ENCODE data around the gene MEIS1.

The MEIS1 gene

GRCh38 chr2:66455490-66455889, 20.6 kb downstream of the MEIS1 start:
- DNase-seq = no peak
- no peaks in the 10 kb centered on the region for H4K20me1 ChIP-seq (ENCODE audit: insufficient read depth, low read length)
- H3K27me3 ChIP-seq (replicated peaks; ENCODE audit: insufficient read depth, low read length) = no peaks in the 10 kb centered on the region
- H3K36me3 ChIP-seq (replicated peaks; ENCODE audit: insufficient read depth, low read length) = no peaks in the 10 kb centered on the region
- no peak overlapping the region for H3K27ac ChIP-seq (ENCODE audit: low read length)
- H3K4me2 ChIP-seq (ENCODE audit: low read depth, low read length) = no peak overlapping the region
- H3K9ac ChIP-seq (ENCODE audit: low read length) = no peak overlapping the region
- no peaks in the 10 kb centered on the region for H3K9me3 ChIP-seq (replicated peaks; ENCODE audit: insufficient read depth, low read length)
- no peak overlapping the region for H3K4me3 ChIP-seq (ENCODE audit: low read length)
- no peak overlapping the region for H2AFZ ChIP-seq (ENCODE audit: low read length)
- peaks cover 58% of the 10 kb centered on the region for H3K79me2 ChIP-seq (ENCODE audit: low read length)
- H3K4me1 ChIP-seq (ENCODE audit: low read length) = no peaks in the 10 kb centered on the region
- no peaks in the 10 kb centered on the region for H3F3A ChIP-seq (ENCODE audit: insufficient read depth, low read length)
- H3K9me2 ChIP-seq (replicated peaks; ENCODE audit: insufficient read depth, low read length) = no peaks in the 10 kb centered on the region
- TF ChIP-seq EZH2 (optimal IDR thresholded peaks at IDR 0.05; ENCODE audit: low read depth, low read length) = no peak
- TF ChIP-seq EZH2phosphoT487 (IDR thresholded peaks at IDR 0.05; ENCODE audit: low read length) = no peak
- TF ChIP-seq CTCF (IDR thresholded peaks at IDR 0.05; ENCODE audit: low read length) = no peak

- H3K27ac ChIP-seq (ENCODE audit: low read length) = no peak overlapping the region
- no peaks in the 10 kb centered on the region for H3K9me2 ChIP-seq (replicated peaks; ENCODE audit: insufficient read depth, low read length)
- no peak overlapping the region for H2AFZ ChIP-seq (ENCODE audit: low read length)
- H3K4me1 ChIP-seq (ENCODE audit: low read length) = no peaks in the 10 kb centered on the region
- H3K4me3 ChIP-seq (ENCODE audit: low read length) = no peak overlapping the region
- no peaks in the 10 kb centered on the region for H3F3A ChIP-seq (ENCODE audit: insufficient read depth, low read length)
- H3K4me2 ChIP-seq (ENCODE audit: low read depth, low read length) = no peak overlapping the region
- TF ChIP-seq EZH2phosphoT487 (IDR thresholded peaks at IDR 0.05; ENCODE audit: low read length) (no peak), CTCF (IDR thresholded peaks at IDR 0.05; ENCODE audit: low read length) (no peak), EZH2 (optimal IDR thresholded peaks at IDR 0.05; ENCODE audit: low read depth, low read length) (no peak)
- H4K20me1 ChIP-seq (ENCODE audit: insufficient read depth, low read length) = no peaks in the 10 kb centered on the region
- H3K9me3 ChIP-seq (replicated peaks; ENCODE audit: insufficient read depth, low read length) = no peaks in the 10 kb centered on the region
- peaks cover 49% of the 10 kb centered on the region for H3K79me2 ChIP-seq (ENCODE audit: low read length)
- no peaks in the 10 kb centered on the region for H3K27me3 ChIP-seq (replicated peaks; ENCODE audit: insufficient read depth, low read length)
- H3K9ac ChIP-seq (ENCODE audit: low read length) = no peak overlapping the region
- DNase-seq = no peak
- H3K36me3 ChIP-seq (replicated peaks; ENCODE audit: insufficient read depth, low read length) = no peaks in the 10 kb centered on the region
Observed at GRCh38 chr2:66456183-66457041, 21.5 kb downstream of the MEIS1 start.

GRCh38 chr2:66457545-66457944, 22.6 kb downstream of the MEIS1 start:
- H2AFZ ChIP-seq (ENCODE audit: low read length) = no peak overlapping the region
- H3K27ac ChIP-seq (ENCODE audit: low read length) = no peak overlapping the region
- no peaks in the 10 kb centered on the region for H3K27me3 ChIP-seq (replicated peaks; ENCODE audit: insufficient read depth, low read length)
- H3K79me2 ChIP-seq (ENCODE audit: low read length) = peaks cover 41% of the 10 kb centered on the region
- no peaks in the 10 kb centered on the region for H4K20me1 ChIP-seq (ENCODE audit: insufficient read depth, low read length)
- no peak overlapping the region for H3K9ac ChIP-seq (ENCODE audit: low read length)
- H3K9me2 ChIP-seq (replicated peaks; ENCODE audit: insufficient read depth, low read length) = no peaks in the 10 kb centered on the region
- no peak for TF ChIP-seq CTCF (IDR thresholded peaks at IDR 0.05; ENCODE audit: low read length)
- TF ChIP-seq EZH2 (optimal IDR thresholded peaks at IDR 0.05; ENCODE audit: low read depth, low read length) = no peak
- no peak for TF ChIP-seq EZH2phosphoT487 (IDR thresholded peaks at IDR 0.05; ENCODE audit: low read length)
- no peaks in the 10 kb centered on the region for H3K36me3 ChIP-seq (replicated peaks; ENCODE audit: insufficient read depth, low read length)
- H3K4me3 ChIP-seq (ENCODE audit: low read length) = no peak overlapping the region
- no peaks in the 10 kb centered on the region for H3K9me3 ChIP-seq (replicated peaks; ENCODE audit: insufficient read depth, low read length)
- no peak for DNase-seq
- no peaks in the 10 kb centered on the region for H3K4me1 ChIP-seq (ENCODE audit: low read length)
- H3K4me2 ChIP-seq (ENCODE audit: low read depth, low read length) = no peak overlapping the region
- H3F3A ChIP-seq (ENCODE audit: insufficient read depth, low read length) = no peaks in the 10 kb centered on the region
